Body of pancreas (tissue), 4 donors: ENCODE data around the gene ZCCHC7.

Experiments used
- CTCF ChIP-seq, 7 experiments: fragments of 450-650 bp in 4 of 7; fragments of 200-600 bp in 3 of 7; sonication (generic) in 3 of 7; IDR thresholded peaks; one replicate each; pipeline ENCODE4 v1.5.1; 2016 to 2019; ENCODE audit warnings: antibody characterized with exemption in 7 of 7
- POLR2A ChIP-seq, 3 donors: fragments of 450-650 bp; IDR thresholded peaks; one replicate each; pipeline ENCODE4 v1.6.1; 2016; ENCODE audit warnings: antibody characterized with exemption in 3 of 3, mild to moderate bottlenecking in 2 of 3

GRCh38 chr9:37325778-37326177 lies 205.4 kb downstream of the ZCCHC7 start:
- TF ChIP-seq CTCF (IDR thresholded peaks at IDR 0.05) (no peak), POLR2A (IDR thresholded peaks at IDR 0.05) (no peak)
